Sigmoid colon (tissue), 4 donors: ENCODE measurements around the gene DCAF15.

Experiments
- CTCF ChIP-seq, 4 experiments: fragments of 450-650 bp in 3 of 4; fragments of 200-600 bp in 1 of 4; IDR thresholded peaks; one replicate each; pipeline ENCODE4 v1.5.1; 2016 to 2019; ENCODE audit warnings: antibody characterized with exemption in 4 of 4, mild to moderate bottlenecking in 3 of 4, moderate library complexity in 2 of 4
- EP300 ChIP-seq, 4 donors: sonication (generic); formaldehyde crosslinking; IDR thresholded peaks; one replicate each; pipeline ENCODE4 v1.6.1; 2017; ENCODE audit warnings: antibody characterized with exemption in 4 of 4
- POLR2A ChIP-seq, 2 donors: fragments of 450-650 bp; IDR thresholded peaks; one replicate each; pipeline ENCODE4 v1.6.1; 2016; ENCODE audit warnings: antibody characterized with exemption in 2 of 2, mild to moderate bottlenecking in 2 of 2, moderate library complexity in 2 of 2
- POLR2AphosphoS5 ChIP-seq, 4 donors: sonication (generic); formaldehyde crosslinking; IDR thresholded peaks; one replicate each; pipeline ENCODE4 v1.6.1; 2017; ENCODE audit warnings: antibody characterized with exemption in 4 of 4

DNA sequence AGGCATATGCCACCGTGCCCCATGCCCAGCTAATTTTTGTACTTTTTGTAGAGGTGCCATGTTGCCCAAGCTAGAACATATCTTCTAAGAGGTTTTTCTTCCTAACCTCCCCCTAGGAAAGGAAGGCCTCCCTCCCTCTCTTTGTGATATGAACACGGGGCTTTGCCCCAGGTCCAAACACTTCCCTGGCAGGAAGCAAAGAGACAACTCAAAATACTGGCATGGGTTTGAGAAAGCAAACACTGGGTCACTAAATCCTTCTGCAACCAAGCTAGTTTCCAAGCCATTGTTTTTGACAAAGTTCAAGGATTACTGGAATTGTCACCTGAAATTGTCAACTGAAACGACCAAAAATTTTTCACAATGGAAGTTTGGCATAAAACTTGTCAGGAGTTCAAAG is 37.5 kb upstream of the DCAF15 start:
- TF ChIP-seq CTCF (IDR thresholded peaks at IDR 0.05) = no peak
- no peak for TF ChIP-seq POLR2AphosphoS5 (IDR thresholded peaks at IDR 0.05)
- no peak for TF ChIP-seq EP300 (IDR thresholded peaks at IDR 0.05)
- no peak for TF ChIP-seq POLR2A (IDR thresholded peaks at IDR 0.05)
